GM12872 (cell line): ENCODE data around the gene MTSS2.

Experiments used
- TF ChIP-seq, protein P1 (sequence below): IDR thresholded peaks from 3 replicates; pipeline ENCODE4 v1.5.1; 2011; ENCODE audit warnings: low read depth, mild to moderate bottlenecking, low read length, moderate library complexity; ENCODE audit not compliant: insufficient read depth

Gene MTSS2

DNA sequence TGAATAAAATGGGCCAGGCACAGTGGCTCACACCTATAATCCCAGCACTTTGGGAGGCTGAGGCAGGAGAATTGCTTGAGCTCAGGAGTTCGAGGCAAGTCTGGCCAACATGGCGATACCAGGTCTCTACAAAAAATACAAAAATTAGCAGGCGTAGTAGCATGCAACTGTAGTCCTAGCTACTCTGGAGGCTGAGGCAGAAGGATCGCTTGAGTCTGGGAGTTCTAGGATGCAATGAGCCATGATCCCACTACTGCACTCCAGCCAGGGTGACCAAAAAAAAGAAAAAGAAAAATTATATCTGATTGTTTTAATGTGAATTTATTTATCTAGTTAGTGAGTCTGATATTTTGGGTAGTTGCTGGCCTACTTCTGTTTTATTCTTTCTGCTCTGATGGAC, 32.4 kb downstream of the MTSS2 start:
- TF ChIP-seq, protein P1, sequence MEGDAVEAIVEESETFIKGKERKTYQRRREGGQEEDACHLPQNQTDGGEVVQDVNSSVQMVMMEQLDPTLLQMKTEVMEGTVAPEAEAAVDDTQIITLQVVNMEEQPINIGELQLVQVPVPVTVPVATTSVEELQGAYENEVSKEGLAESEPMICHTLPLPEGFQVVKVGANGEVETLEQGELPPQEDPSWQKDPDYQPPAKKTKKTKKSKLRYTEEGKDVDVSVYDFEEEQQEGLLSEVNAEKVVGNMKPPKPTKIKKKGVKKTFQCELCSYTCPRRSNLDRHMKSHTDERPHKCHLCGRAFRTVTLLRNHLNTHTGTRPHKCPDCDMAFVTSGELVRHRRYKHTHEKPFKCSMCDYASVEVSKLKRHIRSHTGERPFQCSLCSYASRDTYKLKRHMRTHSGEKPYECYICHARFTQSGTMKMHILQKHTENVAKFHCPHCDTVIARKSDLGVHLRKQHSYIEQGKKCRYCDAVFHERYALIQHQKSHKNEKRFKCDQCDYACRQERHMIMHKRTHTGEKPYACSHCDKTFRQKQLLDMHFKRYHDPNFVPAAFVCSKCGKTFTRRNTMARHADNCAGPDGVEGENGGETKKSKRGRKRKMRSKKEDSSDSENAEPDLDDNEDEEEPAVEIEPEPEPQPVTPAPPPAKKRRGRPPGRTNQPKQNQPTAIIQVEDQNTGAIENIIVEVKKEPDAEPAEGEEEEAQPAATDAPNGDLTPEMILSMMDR = no peak

DNA sequence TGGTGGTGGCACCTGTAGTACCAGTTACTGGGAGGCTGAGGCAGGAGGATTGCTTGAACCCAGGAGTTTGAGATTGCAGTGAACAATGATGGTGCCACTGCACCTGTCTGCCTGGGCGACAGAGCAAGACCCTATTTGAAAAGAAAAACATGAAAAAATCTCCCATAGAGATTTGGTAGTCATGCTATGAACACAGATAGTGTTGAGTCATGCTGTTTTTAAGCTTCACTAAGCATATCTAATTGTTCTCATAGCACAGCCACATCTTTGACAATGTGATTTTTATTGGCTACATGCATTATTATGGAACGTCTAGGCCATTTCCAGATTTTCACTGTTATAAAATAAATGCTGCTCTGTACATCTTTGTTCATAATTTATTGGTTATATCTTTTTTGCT, 33.5 kb downstream of the MTSS2 start:
- TF ChIP-seq, protein P1 = no peak

DNA sequence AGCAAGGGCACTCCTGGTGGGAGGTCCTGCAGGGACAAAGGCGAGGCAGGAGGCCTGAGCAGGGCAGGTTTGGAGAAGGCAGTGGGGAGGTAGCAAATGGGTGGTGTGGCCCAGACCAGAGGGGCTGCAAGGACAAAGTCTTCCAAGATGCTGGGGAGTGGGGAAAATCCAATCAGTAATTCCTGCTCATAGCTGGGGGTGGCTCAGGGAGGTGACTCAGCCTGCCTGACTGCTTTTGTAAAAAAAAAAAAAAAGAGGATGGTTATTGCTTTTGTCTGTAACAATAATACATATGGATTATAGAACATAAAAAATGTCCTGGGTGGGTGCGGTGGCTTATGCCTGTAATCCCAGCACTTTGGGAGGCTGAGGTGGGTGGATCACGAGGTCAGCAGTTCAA, 34.3 kb downstream of the MTSS2 start:
- TF ChIP-seq, protein P1 = no peak

DNA sequence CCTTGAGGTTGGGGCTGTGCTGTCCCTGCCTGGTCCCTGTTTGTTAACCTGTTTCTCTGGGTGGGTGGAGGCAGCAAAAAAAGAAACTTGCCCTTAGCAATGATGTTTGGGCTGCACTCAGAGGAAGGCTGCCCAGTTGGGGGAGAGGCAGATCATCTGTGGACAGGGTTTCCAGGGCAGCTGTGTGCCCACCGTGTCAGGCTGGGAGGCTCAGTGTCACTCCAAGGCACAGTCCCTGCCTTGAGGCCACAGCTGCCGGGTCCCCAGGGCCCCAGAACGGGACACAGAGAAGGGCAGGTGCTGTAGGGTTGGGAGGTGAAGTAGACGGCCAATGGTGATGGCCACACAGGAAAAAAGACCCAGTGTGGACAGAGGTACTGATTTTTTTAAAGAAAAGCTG, 35.6 kb downstream of the MTSS2 start:
- TF ChIP-seq, protein P1 = no peak

DNA sequence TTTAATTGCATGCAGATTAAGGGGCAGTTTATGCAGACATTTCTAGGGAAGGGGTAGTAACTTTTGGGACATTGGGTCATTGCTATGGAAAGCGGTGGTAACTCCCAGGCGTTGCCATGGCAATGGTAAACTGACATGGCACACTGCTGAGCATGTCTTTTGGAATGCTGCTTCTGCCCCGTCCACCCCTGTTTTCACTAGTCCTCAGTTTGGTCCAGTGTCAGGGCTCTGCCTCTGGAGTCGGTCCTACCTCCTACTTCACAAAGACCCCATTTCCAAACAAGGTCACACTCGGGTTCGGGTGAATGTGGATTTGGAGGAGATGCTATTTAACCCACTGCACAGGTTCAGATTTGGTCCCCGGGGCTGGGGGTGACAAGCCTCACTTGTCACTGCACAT, 36.6 kb downstream of the MTSS2 start:
- TF ChIP-seq, protein P1 = no peak

DNA sequence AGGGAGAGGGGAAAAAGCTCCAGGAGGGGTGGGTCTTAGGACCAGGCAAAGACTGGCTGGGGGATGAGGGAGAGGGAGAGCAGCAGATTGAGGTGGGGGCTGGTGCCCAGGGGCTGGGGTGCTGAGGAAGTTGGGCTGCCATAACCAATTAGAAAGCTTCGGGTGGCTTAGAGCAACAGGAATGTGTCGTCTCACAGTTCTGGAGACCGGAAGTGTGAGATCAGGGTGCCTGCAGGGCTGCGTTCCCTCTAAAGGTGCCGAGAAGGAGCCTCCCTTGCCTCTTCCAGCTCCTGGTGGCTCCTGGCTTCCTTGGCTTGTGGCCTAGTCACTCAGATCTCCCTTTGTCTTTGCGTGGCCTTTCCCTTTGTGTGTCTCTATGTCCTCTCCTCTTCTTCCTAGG, 37.2 kb downstream of the MTSS2 start:
- TF ChIP-seq, protein P1 = no peak

DNA sequence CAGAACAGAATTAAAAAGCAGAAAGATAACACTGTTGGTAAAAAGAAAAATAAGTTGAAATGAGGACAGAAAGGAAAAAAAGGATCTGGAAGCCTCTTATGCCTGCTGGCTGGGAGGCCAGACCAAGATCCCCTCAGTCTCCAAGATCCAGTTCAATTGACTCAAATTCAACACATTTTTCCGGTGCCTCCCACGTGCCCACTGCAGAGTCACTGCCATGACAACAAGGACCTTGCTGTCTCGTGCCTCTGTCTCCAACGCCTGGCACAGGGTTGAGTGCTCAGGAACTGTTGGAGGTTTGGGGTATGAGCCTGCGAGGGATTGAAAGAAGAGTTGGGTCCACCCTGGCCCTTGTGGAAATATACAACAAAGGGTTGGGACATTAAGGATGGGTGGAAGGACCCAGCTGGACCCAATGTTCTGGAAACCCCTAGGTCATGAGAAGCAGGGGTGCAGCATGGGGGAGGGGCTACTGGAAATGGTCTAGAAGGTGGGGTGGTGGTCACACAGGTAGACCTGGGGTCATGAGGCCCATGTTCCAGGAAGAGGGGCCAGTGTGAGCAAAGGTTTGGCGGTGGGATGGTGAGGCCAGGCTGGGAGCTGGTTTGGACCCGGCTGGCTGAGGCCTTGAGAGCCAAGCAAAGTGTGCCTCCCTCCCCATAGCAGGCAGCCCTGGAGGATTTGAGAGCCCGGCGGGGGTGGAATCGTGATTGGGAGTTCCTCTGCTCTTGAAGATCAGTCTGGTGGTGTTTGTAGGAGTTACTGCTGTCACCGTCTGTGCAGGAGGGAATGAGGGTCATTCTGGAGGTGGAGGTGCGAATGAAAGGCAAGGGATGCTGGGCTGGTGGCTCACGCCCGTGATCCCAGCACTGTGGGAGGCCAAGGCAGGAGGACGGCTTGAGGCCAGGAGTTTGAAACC, 38.2 kb downstream of the MTSS2 start:
- TF ChIP-seq, protein P1 = no peak
